Trophoblast cell (in vitro differentiated cells and primary cell): ENCODE measurements around the gene GASK1A.

Source experiments
- DNase-seq, 2 donors: peaks; one replicate each; pipeline ENCODE4 v3.0.0-alpha.2; 2016
- H2AFZ ChIP-seq: 2 replicates; pipeline ENCODE4 v1.6.1; 2013; ENCODE audit warnings: low read length, moderate library complexity, mild to moderate bottlenecking; ENCODE audit not compliant: insufficient read depth, poor library complexity
- H2AK5ac ChIP-seq: 2 replicates; pipeline ENCODE4 v1.6.1; 2013; ENCODE audit warnings: mild to moderate bottlenecking, low read length
- H2BK120ac ChIP-seq: 2 replicates; pipeline ENCODE4 v1.6.1; 2013; ENCODE audit warnings: low read length, mild to moderate bottlenecking, moderate library complexity; ENCODE audit not compliant: insufficient read depth, poor library complexity
- H2BK12ac ChIP-seq: 2 replicates; pipeline ENCODE4 v1.6.1; 2013; ENCODE audit warnings: mild to moderate bottlenecking, low read length, moderate library complexity
- H2BK5ac ChIP-seq: 2 replicates; pipeline ENCODE4 v1.6.1; 2013; ENCODE audit warnings: low read length, low read depth, moderate library complexity, mild to moderate bottlenecking; ENCODE audit not compliant: poor library complexity
- H3K14ac ChIP-seq: 2 replicates; pipeline ENCODE4 v1.6.1; 2013; ENCODE audit warnings: mild to moderate bottlenecking, low read length
- H3K18ac ChIP-seq: 2 replicates; pipeline ENCODE4 v1.6.1; 2013; ENCODE audit warnings: mild to moderate bottlenecking, low read length
- H3K23ac ChIP-seq: 2 replicates; pipeline ENCODE4 v1.6.1; 2013; ENCODE audit warnings: low read length
- H3K27ac ChIP-seq: 2 replicates; pipeline ENCODE4 v1.5.1; 2013; ENCODE audit warnings: low read depth, mild to moderate bottlenecking, inconsistent platforms, low read length, moderate library complexity
- H3K27me3 ChIP-seq: 2 replicates; pipeline ENCODE4 v1.6.1; 2013; ENCODE audit warnings: inconsistent platforms, mild to moderate bottlenecking, low read length, moderate library complexity; ENCODE audit not compliant: insufficient read depth
- H3K36me3 ChIP-seq, 2 experiments: 1 replicate in 1 of 2; 2 replicates in 1 of 2; pipeline ENCODE4 v1.6.1; 2013; ENCODE audit warnings: low read length in 2 of 2, mild to moderate bottlenecking in 2 of 2, moderate library complexity in 1 of 2; ENCODE audit not compliant: insufficient read depth in 2 of 2, control insufficient read depth in 1 of 2
- H3K4ac ChIP-seq: 2 replicates; pipeline ENCODE4 v1.6.1; 2013; ENCODE audit warnings: low read depth, mild to moderate bottlenecking, low read length, moderate library complexity
- H3K4me1 ChIP-seq, 2 experiments: 1 replicate in 1 of 2; 2 replicates in 1 of 2; pipeline ENCODE4 v1.6.1; 2013; ENCODE audit warnings: low read length in 2 of 2, mild to moderate bottlenecking in 2 of 2, moderate library complexity in 1 of 2; ENCODE audit not compliant: insufficient read depth in 2 of 2, control insufficient read depth in 1 of 2
- H3K4me2 ChIP-seq: 2 replicates; pipeline ENCODE4 v1.6.1; 2013; ENCODE audit warnings: inconsistent platforms, mild to moderate bottlenecking, low read length, moderate library complexity
- H3K4me3 ChIP-seq: 2 replicates; pipeline ENCODE4 v1.5.1; 2013; ENCODE audit warnings: mild to moderate bottlenecking, low read depth, low read length, inconsistent platforms
- H3K79me1 ChIP-seq: one replicate; pipeline ENCODE4 v1.6.1; 2013; ENCODE audit warnings: low read length
- H3K79me2 ChIP-seq: 2 replicates; pipeline ENCODE4 v1.6.1; 2013; ENCODE audit warnings: low read length, mild to moderate bottlenecking; ENCODE audit not compliant: control insufficient read depth, insufficient read depth, poor library complexity
- H3K9ac ChIP-seq: 2 replicates; pipeline ENCODE4 v1.6.1; 2013; ENCODE audit warnings: mild to moderate bottlenecking, low read length
- H3K9me3 ChIP-seq: 2 replicates; pipeline ENCODE4 v1.6.1; 2013; ENCODE audit warnings: low read depth, mild to moderate bottlenecking, control low read depth, inconsistent platforms, low read length; ENCODE audit not compliant: insufficient read depth
- H4K12ac ChIP-seq: 2 replicates; pipeline ENCODE4 v1.6.1; 2013; ENCODE audit warnings: low read depth, mild to moderate bottlenecking, low read length, moderate library complexity
- H4K8ac ChIP-seq: 2 replicates; pipeline ENCODE4 v1.6.1; 2013; ENCODE audit warnings: low read depth, mild to moderate bottlenecking, low read length, moderate library complexity
- H4K91ac ChIP-seq: one replicate; pipeline ENCODE4 v1.6.1; 2013; ENCODE audit warnings: low read depth, mild to moderate bottlenecking, low read length, moderate library complexity
- WGBS: extraction: QIAGEN DNeasy Blood & Tissue Kit; methylation state at CpG from one replicate; pipeline ENCODE4 v1.1.7; 2013; ENCODE audit warnings: missing lambda C conversion rate; ENCODE audit not compliant: insufficient read length, insufficient coverage; ENCODE audit errors: extremely low coverage; 5-methylcytosine and 5-hydroxymethylcytosine counted together

GASK1A gene

DNA sequence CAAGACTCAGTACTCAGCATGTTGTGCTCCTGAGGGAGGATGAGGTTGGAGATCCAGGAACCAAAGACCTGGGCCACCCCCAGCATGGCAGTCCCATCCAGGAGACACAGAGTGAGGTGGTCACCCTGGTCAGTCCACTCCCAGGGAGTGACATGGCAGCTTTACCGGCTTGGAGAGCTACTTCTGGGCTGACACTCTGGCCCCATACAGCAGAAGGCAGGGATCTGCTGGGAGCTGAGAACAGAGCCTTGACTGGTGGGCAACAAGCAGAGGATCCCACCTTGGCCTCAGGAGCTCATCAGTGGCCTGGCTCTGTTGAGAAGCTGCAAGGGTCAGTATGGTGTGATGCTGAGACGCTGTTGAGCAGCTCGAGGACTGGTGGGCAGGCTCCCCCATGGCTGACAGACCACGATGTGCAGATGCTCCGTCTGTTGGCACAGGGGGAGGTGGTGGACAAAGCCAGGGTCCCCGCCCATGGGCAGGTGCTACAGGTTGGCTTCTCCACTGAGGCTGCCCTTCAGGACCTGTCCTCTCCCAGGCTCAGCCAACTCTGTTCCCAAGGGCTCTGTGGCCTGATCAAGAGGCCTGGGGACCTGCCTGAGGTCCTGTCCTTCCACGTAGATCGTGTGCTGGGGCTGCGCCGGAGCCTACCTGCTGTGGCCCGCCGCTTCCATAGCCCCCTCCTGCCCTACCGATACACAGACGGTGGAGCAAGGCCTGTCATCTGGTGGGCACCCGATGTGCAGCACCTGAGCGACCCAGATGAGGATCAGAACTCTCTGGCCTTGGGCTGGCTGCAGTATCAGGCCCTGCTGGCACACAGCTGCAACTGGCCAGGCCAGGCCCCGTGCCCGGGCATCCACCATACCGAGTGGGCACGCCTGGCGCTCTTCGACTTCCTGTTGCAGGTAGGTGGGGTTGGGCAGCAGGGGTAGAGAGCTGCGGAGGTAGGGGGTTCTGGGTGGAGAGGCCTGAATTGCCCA, 53.8 kb downstream of the GASK1A start:
- peaks cover 3% of the 10 kb centered on the region for H3K9me3 ChIP-seq
- no peaks in the 10 kb centered on the region for H3K27me3 ChIP-seq
- no peak overlapping the region for H3K4me3 ChIP-seq
- H3K14ac ChIP-seq, result no peak overlapping the region
- no peak overlapping the region for H2BK12ac ChIP-seq
- H3K9ac ChIP-seq, result no peak overlapping the region
- H3K4ac ChIP-seq, result no peak overlapping the region
- H3K18ac ChIP-seq, result no peak overlapping the region
- no peaks in the 10 kb centered on the region for H3K79me2 ChIP-seq
- H3K79me1 ChIP-seq, result peaks cover 5% of the 10 kb centered on the region
- no peaks in the 10 kb centered on the region for H3K36me3 ChIP-seq
- H3K27ac ChIP-seq, result no peak overlapping the region
- no peak overlapping the region for H3K23ac ChIP-seq
- no peak overlapping the region for H3K4me2 ChIP-seq
- peaks cover 0 to 3% of the 10 kb centered on the region in 2 experiments for H3K4me1 ChIP-seq
- no peak overlapping the region for H4K8ac ChIP-seq
- no peak overlapping the region for H2BK120ac ChIP-seq
- DNase-seq, result no peak
- H4K12ac ChIP-seq, result no peak overlapping the region
- WGBS, result no CpG with 5 or more reads among the region's 23 CpGs
- H2AFZ ChIP-seq, result no peak overlapping the region
- H2BK5ac ChIP-seq, result no peak overlapping the region
- no peak overlapping the region for H2AK5ac ChIP-seq
- H4K91ac ChIP-seq, result no peak overlapping the region

GRCh38 chr3:43034200-43034599, 55.1 kb downstream of the GASK1A start:
- H2BK5ac ChIP-seq, result no peak overlapping the region
- no peak for DNase-seq
- H3K4me3 ChIP-seq, result no peak overlapping the region
- no peak overlapping the region for H3K4ac ChIP-seq
- H3K14ac ChIP-seq, result no peak overlapping the region
- no peaks in the 10 kb centered on the region for H3K36me3 ChIP-seq
- H2AFZ ChIP-seq, result no peak overlapping the region
- no peak overlapping the region for H2AK5ac ChIP-seq
- H3K4me1 ChIP-seq, result no peaks in the 10 kb centered on the region
- H3K27ac ChIP-seq, result no peak overlapping the region
- no peak overlapping the region for H3K4me2 ChIP-seq
- H3K79me1 ChIP-seq, result peaks cover 1% of the 10 kb centered on the region
- H3K79me2 ChIP-seq, result no peaks in the 10 kb centered on the region
- no peak overlapping the region for H3K18ac ChIP-seq
- no peak overlapping the region for H2BK120ac ChIP-seq
- no peak overlapping the region for H2BK12ac ChIP-seq
- no peak overlapping the region for H3K23ac ChIP-seq
- no peak overlapping the region for H4K8ac ChIP-seq
- 100% methylated on average over 1 of the region's 4 CpGs for WGBS
- no peaks in the 10 kb centered on the region for H3K27me3 ChIP-seq
- H3K9ac ChIP-seq, result no peak overlapping the region
- H4K12ac ChIP-seq, result no peak overlapping the region
- H4K91ac ChIP-seq, result no peak overlapping the region
- peaks cover 3% of the 10 kb centered on the region for H3K9me3 ChIP-seq

- no peaks in the 10 kb centered on the region for H3K4me1 ChIP-seq
- no peak overlapping the region for H3K23ac ChIP-seq
- peaks cover 3% of the 10 kb centered on the region for H3K9me3 ChIP-seq
- no peak overlapping the region for H2BK5ac ChIP-seq
- no peak overlapping the region for H4K8ac ChIP-seq
- no peaks in the 10 kb centered on the region for H3K79me2 ChIP-seq
- no peak overlapping the region for H2BK12ac ChIP-seq
- H3K9ac ChIP-seq, result peak overlapping the region; percentile 3
- no peak overlapping the region for H3K27ac ChIP-seq
- no peak overlapping the region for H2BK120ac ChIP-seq
- no peak overlapping the region for H3K14ac ChIP-seq
- no peak overlapping the region for H4K12ac ChIP-seq
- H3K36me3 ChIP-seq, result no peaks in the 10 kb centered on the region
- no CpG with 5 or more reads among the region's 4 CpGs for WGBS
- H2AFZ ChIP-seq, result no peak overlapping the region
- no peak overlapping the region for H4K91ac ChIP-seq
- no peaks in the 10 kb centered on the region for H3K27me3 ChIP-seq
- H3K4ac ChIP-seq, result no peak overlapping the region
- no peaks in the 10 kb centered on the region for H3K79me1 ChIP-seq
- H3K4me3 ChIP-seq, result no peak overlapping the region
- no peak overlapping the region for H3K18ac ChIP-seq
- no peak overlapping the region for H3K4me2 ChIP-seq
- no peak for DNase-seq
- H2AK5ac ChIP-seq, result no peak overlapping the region
These were observed 55.8 kb downstream of the GASK1A start for GRCh38 chr3:43034911-43035310.

DNA sequence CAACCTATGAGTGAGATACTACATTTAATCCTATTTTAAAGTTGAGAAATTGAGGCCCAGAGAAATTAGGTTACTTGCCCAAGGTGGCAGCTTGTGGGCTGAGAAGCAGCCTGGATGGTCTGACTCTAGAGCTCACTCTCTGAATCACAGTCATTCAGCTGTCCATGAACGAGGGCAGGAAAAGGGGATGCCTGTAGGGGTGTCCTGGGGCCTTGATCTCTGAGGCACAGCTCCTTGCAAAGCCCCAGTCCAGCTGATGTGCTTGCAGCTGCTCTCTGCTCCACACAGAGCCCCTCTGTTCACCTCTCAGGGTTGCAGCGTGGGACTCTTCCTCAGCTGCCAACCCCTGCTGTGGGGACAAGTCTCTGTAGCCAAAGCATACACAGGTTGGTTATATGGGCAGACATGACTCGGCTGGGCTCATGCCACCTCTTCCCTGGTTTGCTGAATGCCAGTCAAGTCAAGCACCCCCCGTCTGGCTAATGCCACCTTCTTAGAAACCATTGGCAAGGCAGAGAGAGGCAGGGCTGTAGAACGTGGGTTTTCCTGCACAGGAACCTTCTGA, 56.8 kb downstream of the GASK1A start:
- no peak overlapping the region for H3K27ac ChIP-seq
- H4K8ac ChIP-seq, result no peak overlapping the region
- no peak overlapping the region for H4K12ac ChIP-seq
- H2BK12ac ChIP-seq, result no peak overlapping the region
- peaks cover 3% of the 10 kb centered on the region for H3K9me3 ChIP-seq
- no peak overlapping the region for H3K9ac ChIP-seq
- no peak overlapping the region for H4K91ac ChIP-seq
- H3K4me2 ChIP-seq, result no peak overlapping the region
- H3K4me3 ChIP-seq, result no peak overlapping the region
- H2AK5ac ChIP-seq, result no peak overlapping the region
- WGBS, result no CpG with 5 or more reads among the region's 5 CpGs
- no peak overlapping the region for H2BK120ac ChIP-seq
- no peak overlapping the region for H3K23ac ChIP-seq
- H3K18ac ChIP-seq, result no peak overlapping the region
- H2AFZ ChIP-seq, result no peak overlapping the region
- no peaks in the 10 kb centered on the region for H3K27me3 ChIP-seq
- H3K79me1 ChIP-seq, result no peaks in the 10 kb centered on the region
- no peaks in the 10 kb centered on the region for H3K79me2 ChIP-seq
- no peak overlapping the region for H3K4ac ChIP-seq
- H3K14ac ChIP-seq, result no peak overlapping the region
- no peak for DNase-seq
- no peak overlapping the region for H2BK5ac ChIP-seq
- H3K4me1 ChIP-seq, result no peaks in the 10 kb centered on the region
- no peaks in the 10 kb centered on the region for H3K36me3 ChIP-seq
